Peyer's patch (tissue), 4 donors: ENCODE data around the gene TRAPPC10.

Experiments used
- CTCF ChIP-seq, 6 experiments: fragments of 450-650 bp in 4 of 6; fragments of 200-600 bp in 2 of 6; sonication (generic) in 1 of 6; IDR thresholded peaks; one replicate each; pipeline ENCODE4 v1.5.1; 2017 to 2019; ENCODE audit warnings: antibody characterized with exemption in 6 of 6, mild to moderate bottlenecking in 3 of 6, moderate library complexity in 1 of 6
- POLR2A ChIP-seq, 2 donors: fragments of 450-650 bp; IDR thresholded peaks; one replicate each; pipeline ENCODE4 v1.5.1; 2017; ENCODE audit warnings: antibody characterized with exemption in 2 of 2, mild to moderate bottlenecking in 2 of 2, moderate library complexity in 2 of 2

GRCh38 chr21:43983390-43983789 is 28.7 kb upstream of the TRAPPC10 start:
- TF ChIP-seq CTCF (IDR thresholded peaks at IDR 0.05) (no peak), POLR2A (IDR thresholded peaks at IDR 0.05) (no peak)
